Measurements from ENCODE around the gene SAP30BP.

GRCh38 chr17:75724016-75725003 is 57.2 kb downstream of the SAP30BP start:
- TF ChIP-seq SUZ12 (IDR thresholded peaks at IDR 0.05; ENCODE audit: unreplicated experiment) (no peak), MYC (IDR thresholded peaks at IDR 0.05; ENCODE audit: insufficient read depth, insufficient read length, insufficient replicate concordance, low read length, severe bottlenecking) (no peak), ZNF274 (IDR thresholded peaks at IDR 0.05; ENCODE audit: insufficient read depth, insufficient read length) (no peak), HDAC6 (IDR thresholded peaks at IDR 0.05; ENCODE audit: unreplicated experiment) (no peak), ZNF24 (IDR thresholded peaks at IDR 0.05) (no peak), EP300 (IDR thresholded peaks at IDR 0.05; ENCODE audit: borderline replicate concordance in 1 of 2, control insufficient read depth in 1 of 2, low read depth in 2 of 2, low read length in 2 of 2) (no peak), SUPT20H (IDR thresholded peaks at IDR 0.05; ENCODE audit: borderline replicate concordance, control insufficient read depth, low read depth, low read length) (no peak), CTCF (IDR thresholded peaks at IDR 0.05 in 2 of 3, conservative IDR thresholded peaks at IDR 0.05 in 1 of 3; ENCODE audit: control insufficient read depth in 2 of 3, extremely low read depth in 1 of 3, insufficient read depth in 1 of 3, low read depth in 3 of 3, low read length in 3 of 3) (no peak)
